Measurements from ENCODE around the gene LYZ.
A peak's percentile ranks its signal among the peaks of the same experiment; 100 is the strongest.

The LYZ gene

GRCh38 chr12:69332815-69333358 lies 15.3 kb upstream of the LYZ start:
- no peak for DNase-seq (ENCODE audit: low read depth in 1 of 2, low spot score in 1 of 2)

GRCh38 chr12:69334158-69334557 lies 14.0 kb upstream of the LYZ start:
- TF ChIP-seq CTCF (IDR thresholded peaks at IDR 0.05; ENCODE audit: insufficient read depth, low read length) (no peak), POLR2AphosphoS5 (IDR thresholded peaks at IDR 0.05; ENCODE audit: low read depth) (no peak), GABPA (IDR thresholded peaks at IDR 0.05; ENCODE audit: low read depth) (no peak), SPI1 (IDR thresholded peaks at IDR 0.05; ENCODE audit: borderline replicate concordance, low read depth) (no peak), REST (IDR thresholded peaks at IDR 0.05; ENCODE audit: insufficient replicate concordance, low read depth) (no peak)
- H3K4me3 ChIP-seq (replicated peaks; ENCODE audit: insufficient read depth, low read length): no peak overlapping the region
- no peaks in the 10 kb centered on the region for H3K27me3 ChIP-seq (ENCODE audit: insufficient read depth, poor library complexity, severe bottlenecking)
- no peak for DNase-seq (ENCODE audit: low read depth in 1 of 2, low spot score in 1 of 2)
- no peak overlapping the region; the same call in 1 of the 2 replicates for H3K27ac ChIP-seq (replicated peaks)

More at GRCh38 chr12:69332815-69333358, 15.3 kb upstream of the LYZ start:
- Histone ChIP-seq H3K4me3 (replicated peaks; ENCODE audit: insufficient read depth, low read length) (no peak overlapping the region), H3K27ac (replicated peaks) (peak overlapping the region; percentile 94), H3K27me3 (ENCODE audit: insufficient read depth, poor library complexity, severe bottlenecking) (no peaks in the 10 kb centered on the region)
- no peak for TF ChIP-seq SPI1 (IDR thresholded peaks at IDR 0.05; ENCODE audit: borderline replicate concordance, low read depth)
- TF ChIP-seq REST (IDR thresholded peaks at IDR 0.05; ENCODE audit: insufficient replicate concordance, low read depth): no peak
- no peak for TF ChIP-seq GABPA (IDR thresholded peaks at IDR 0.05; ENCODE audit: low read depth)
- no peak for TF ChIP-seq CTCF (IDR thresholded peaks at IDR 0.05; ENCODE audit: insufficient read depth, low read length)
- no peak for TF ChIP-seq POLR2AphosphoS5 (IDR thresholded peaks at IDR 0.05; ENCODE audit: low read depth)

- TF ChIP-seq GABPA (IDR thresholded peaks at IDR 0.05; ENCODE audit: low read depth) (no peak), REST (IDR thresholded peaks at IDR 0.05; ENCODE audit: insufficient replicate concordance, low read depth) (no peak), SPI1 (IDR thresholded peaks at IDR 0.05; ENCODE audit: borderline replicate concordance, low read depth) (no peak), CTCF (IDR thresholded peaks at IDR 0.05; ENCODE audit: insufficient read depth, low read length) (no peak), POLR2AphosphoS5 (IDR thresholded peaks at IDR 0.05; ENCODE audit: low read depth) (no peak)
- peak overlapping the region; percentile 85 for H3K27ac ChIP-seq (replicated peaks)
- no peak overlapping the region for H3K4me3 ChIP-seq (replicated peaks; ENCODE audit: insufficient read depth, low read length)
- H3K27me3 ChIP-seq (ENCODE audit: insufficient read depth, poor library complexity, severe bottlenecking): no peaks in the 10 kb centered on the region
- peak in 1 of 2 experiments; percentile 50 for DNase-seq (ENCODE audit: low read depth in 1 of 2, low spot score in 1 of 2)
Measured at GRCh38 chr12:69337311-69338090, 10.7 kb upstream of the LYZ start.
